ENCODE data around the gene GPR26. TPM values are rescaled to one million over a fixed set of nuclear protein-coding genes. Genes with fewer than 3 reads are reported as not detected.

The GPR26 gene
- total RNA-seq, 3 donors from 2014 or later: not detected

DNA sequence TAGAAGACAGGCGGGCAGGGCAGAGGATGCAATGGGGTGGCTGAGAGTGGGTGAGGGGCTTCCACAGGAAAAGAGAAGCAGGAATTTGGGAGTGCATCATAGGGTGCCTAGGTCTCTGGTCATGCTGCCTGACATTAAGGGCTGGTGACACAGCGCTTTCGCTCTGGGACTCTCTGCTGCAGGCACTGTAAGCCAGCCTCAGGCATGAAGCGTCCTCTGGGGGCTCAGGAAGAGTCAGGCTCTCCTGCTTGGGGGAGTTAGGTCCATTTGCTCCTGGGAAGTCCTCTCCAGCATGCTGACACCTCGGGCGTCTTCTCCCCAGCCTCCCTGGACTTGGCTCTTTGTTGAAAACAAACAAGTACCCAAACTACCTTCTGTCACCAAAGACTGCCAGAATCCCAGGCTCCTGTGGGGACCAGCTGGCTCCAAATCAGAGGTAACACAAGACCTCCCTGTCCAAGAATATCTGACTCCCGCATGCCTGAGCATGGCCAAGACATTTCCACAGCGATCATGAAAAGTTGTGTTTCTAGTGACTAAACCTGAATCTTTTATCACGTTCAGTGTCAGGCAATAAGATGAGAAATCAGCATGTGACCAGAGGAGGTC is 55.4 kb downstream of the GPR26 start:
- no peak for TF ChIP-seq POLR2A (IDR thresholded peaks at IDR 0.05)
- TF ChIP-seq, protein P1, sequence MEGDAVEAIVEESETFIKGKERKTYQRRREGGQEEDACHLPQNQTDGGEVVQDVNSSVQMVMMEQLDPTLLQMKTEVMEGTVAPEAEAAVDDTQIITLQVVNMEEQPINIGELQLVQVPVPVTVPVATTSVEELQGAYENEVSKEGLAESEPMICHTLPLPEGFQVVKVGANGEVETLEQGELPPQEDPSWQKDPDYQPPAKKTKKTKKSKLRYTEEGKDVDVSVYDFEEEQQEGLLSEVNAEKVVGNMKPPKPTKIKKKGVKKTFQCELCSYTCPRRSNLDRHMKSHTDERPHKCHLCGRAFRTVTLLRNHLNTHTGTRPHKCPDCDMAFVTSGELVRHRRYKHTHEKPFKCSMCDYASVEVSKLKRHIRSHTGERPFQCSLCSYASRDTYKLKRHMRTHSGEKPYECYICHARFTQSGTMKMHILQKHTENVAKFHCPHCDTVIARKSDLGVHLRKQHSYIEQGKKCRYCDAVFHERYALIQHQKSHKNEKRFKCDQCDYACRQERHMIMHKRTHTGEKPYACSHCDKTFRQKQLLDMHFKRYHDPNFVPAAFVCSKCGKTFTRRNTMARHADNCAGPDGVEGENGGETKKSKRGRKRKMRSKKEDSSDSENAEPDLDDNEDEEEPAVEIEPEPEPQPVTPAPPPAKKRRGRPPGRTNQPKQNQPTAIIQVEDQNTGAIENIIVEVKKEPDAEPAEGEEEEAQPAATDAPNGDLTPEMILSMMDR (IDR thresholded peaks at IDR 0.05): no peak
- no peak for TF ChIP-seq POLR2AphosphoS5 (IDR thresholded peaks at IDR 0.05)
- no peak for DNase-seq (ENCODE audit: low spot score in 2 of 2)
- Histone ChIP-seq H3K4me1 (no peaks in the 10 kb centered on the region), H3K9me3 (peaks cover 6 to 8% of the 10 kb centered on the region in 2 donors), H3K4me3 (no peak overlapping the region), H3K27ac (no peak overlapping the region), H3K36me3 (no peaks in the 10 kb centered on the region), H3K27me3 (no peaks in the 10 kb centered on the region)
- intact Hi-C loops (cut with DNase I; ENCODE audit: low total_unique reads): no loop called here

DNA sequence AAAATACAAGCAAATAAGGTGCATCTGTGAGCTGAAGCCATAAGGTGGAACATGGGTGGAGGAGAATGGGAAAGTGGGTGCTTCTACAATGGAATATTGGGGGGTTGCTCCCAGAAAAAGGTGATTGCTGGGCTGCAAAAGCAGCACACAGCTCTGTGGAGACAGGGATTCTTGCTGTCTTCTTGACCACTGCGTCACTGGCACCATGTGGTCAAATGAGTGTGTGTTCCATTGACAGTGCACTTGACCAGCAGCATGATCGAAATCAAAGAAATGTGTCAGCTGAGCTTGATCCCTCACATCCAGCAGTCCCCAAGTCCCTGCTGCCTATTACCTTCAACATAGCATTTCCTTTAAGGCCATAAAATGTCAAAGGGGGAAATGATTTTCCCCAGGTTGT is 56.2 kb downstream of the GPR26 start:
- H3K4me1 ChIP-seq: no peaks in the 10 kb centered on the region
- H3K4me3 ChIP-seq: no peak overlapping the region
- DNase-seq (ENCODE audit: low spot score in 2 of 2): no peak
- intact Hi-C loops (cut with DNase I; ENCODE audit: low total_unique reads): no loop called here
- peaks cover 6 to 8% of the 10 kb centered on the region in 2 donors for H3K9me3 ChIP-seq
- no peaks in the 10 kb centered on the region for H3K36me3 ChIP-seq
- TF ChIP-seq, protein P1 (IDR thresholded peaks at IDR 0.05): no peak
- TF ChIP-seq POLR2A (IDR thresholded peaks at IDR 0.05): no peak
- TF ChIP-seq POLR2AphosphoS5 (IDR thresholded peaks at IDR 0.05): no peak
- no peak overlapping the region for H3K27ac ChIP-seq
- H3K27me3 ChIP-seq: no peaks in the 10 kb centered on the region

DNA sequence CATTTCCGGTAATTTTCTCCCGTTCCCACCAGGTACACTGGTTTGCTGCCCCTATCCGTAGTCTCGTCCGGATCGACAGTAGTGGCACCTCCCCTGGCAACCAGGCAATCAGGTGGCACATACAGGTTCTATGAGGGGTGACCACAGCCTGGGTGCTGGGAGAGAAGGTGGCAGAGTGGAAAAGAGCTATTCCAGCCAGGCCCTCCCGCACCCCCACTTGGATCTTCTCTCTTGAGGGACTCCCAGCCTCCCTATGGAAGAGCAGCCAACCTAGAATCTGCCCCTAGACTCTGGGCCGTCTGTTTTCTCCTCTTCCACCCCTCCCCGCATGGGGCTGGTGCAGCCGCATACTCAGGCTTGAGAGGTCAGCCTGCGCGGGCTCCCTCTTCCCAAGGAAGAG is 58.6 kb downstream of the GPR26 start:
- DNase-seq (ENCODE audit: low spot score in 2 of 2): no peak
- no peaks in the 10 kb centered on the region for H3K4me1 ChIP-seq
- intact Hi-C loops (cut with DNase I; ENCODE audit: low total_unique reads): no loop called here
- no peaks in the 10 kb centered on the region for H3K27me3 ChIP-seq
- TF ChIP-seq POLR2A (IDR thresholded peaks at IDR 0.05) (no peak), POLR2AphosphoS5 (IDR thresholded peaks at IDR 0.05) (no peak)
- TF ChIP-seq, protein P1 (IDR thresholded peaks at IDR 0.05): no peak
- no peak overlapping the region for H3K4me3 ChIP-seq
- H3K9me3 ChIP-seq: peaks cover 0 to under 1% of the 10 kb centered on the region in 2 donors
- H3K27ac ChIP-seq: no peak overlapping the region
- no peaks in the 10 kb centered on the region for H3K36me3 ChIP-seq

DNA sequence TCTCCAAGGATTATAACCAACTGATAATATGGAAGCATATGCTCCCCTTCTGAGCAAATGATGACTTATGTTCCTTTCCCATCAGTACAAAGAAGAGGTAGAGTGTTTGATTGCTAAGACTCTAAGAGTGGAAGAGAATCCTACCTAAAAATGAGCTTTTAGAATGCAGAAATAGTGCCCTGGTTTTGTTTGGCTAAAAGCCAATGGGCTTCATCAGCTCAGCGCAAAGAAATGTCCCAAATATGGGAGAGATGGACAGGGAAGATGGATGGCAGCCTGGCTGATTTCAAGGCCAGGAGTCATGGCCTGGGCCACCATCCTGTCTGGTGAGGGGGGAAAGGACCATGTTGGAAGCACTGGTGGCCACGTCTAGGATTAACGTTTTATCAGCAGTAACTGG is 60.2 kb downstream of the GPR26 start:
- Histone ChIP-seq H3K4me1 (no peaks in the 10 kb centered on the region), H3K27me3 (no peaks in the 10 kb centered on the region), H3K9me3 (peaks cover 0 to 12% of the 10 kb centered on the region in 2 donors), H3K4me3 (no peak overlapping the region), H3K27ac (no peak overlapping the region), H3K36me3 (no peaks in the 10 kb centered on the region)
- intact Hi-C loops (cut with DNase I; ENCODE audit: low total_unique reads): no loop called here
- TF ChIP-seq, protein P1 (IDR thresholded peaks at IDR 0.05): no peak
- TF ChIP-seq POLR2AphosphoS5 (IDR thresholded peaks at IDR 0.05): no peak
- no peak for TF ChIP-seq POLR2A (IDR thresholded peaks at IDR 0.05)
- no peak for DNase-seq (ENCODE audit: low spot score in 2 of 2)

DNA sequence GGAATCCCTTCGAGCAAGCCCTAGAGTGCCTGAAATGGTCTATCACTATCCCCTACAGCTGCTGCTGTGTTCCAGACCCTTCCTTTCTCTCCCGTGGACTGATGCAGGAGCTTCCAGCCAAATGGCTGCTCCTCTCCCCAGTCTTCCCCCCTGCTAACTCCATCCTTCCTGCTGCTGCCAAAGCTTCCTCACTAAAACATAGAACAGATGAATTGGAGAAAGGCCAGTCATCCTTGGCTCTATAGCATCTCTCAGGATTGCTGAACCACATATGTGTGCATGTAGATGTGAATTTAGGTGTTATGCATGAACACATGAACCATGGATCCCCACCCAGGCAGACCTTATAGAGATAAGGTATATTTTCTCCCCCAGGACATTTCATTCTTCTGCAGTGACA is 60.7 kb downstream of the GPR26 start:
- Histone ChIP-seq H3K36me3 (no peaks in the 10 kb centered on the region), H3K9me3 (peaks cover 0 to 12% of the 10 kb centered on the region in 2 donors), H3K4me1 (no peaks in the 10 kb centered on the region), H3K27me3 (no peaks in the 10 kb centered on the region), H3K27ac (no peak overlapping the region), H3K4me3 (no peak overlapping the region)
- TF ChIP-seq, protein P1 (IDR thresholded peaks at IDR 0.05): no peak
- TF ChIP-seq POLR2A (IDR thresholded peaks at IDR 0.05): no peak
- no peak for TF ChIP-seq POLR2AphosphoS5 (IDR thresholded peaks at IDR 0.05)
- DNase-seq (ENCODE audit: low spot score in 2 of 2): no peak
- intact Hi-C loops (cut with DNase I; ENCODE audit: low total_unique reads): no loop called here
